WTC11 (cell line): ENCODE results near the gene CFAP74. TPM values are rescaled to one million over a fixed set of nuclear protein-coding genes. Genes with fewer than 3 reads are reported as not detected.

Experiments used
- ATAC-seq: fragments of 200-7000 bp; cut with Tn5 transposase; 2 replicates; pipeline ENCODE4 v1.10.0; 2021; ENCODE audit warnings: mild to moderate bottlenecking, moderate library complexity
- CTCF ChIA-PET: fragments of 300-600 bp; sonication (Branson Sonifier 250); formaldehyde crosslinking; loops from one replicate; lab custom pipeline; 2021; ENCODE audit warnings: antibody characterized with exemption; lab: Charles Lee
- POLR2A ChIA-PET: fragments of 350-600 bp; sonication (Branson Sonifier 250); formaldehyde crosslinking; loops from one replicate; lab custom pipeline; 2021; ENCODE audit warnings: antibody characterized with exemption; lab: Charles Lee
- DNase-seq: peaks from one replicate; pipeline ENCODE4 v3.0.0; 2021; ENCODE audit warnings: low spot score
- H3K27ac Mint-ChIP-seq: 2 replicates; pipeline ENCODE4 v1.8.0; 2021; ENCODE audit warnings: mixed read lengths
- H3K27me3 Mint-ChIP-seq: 2 replicates; pipeline ENCODE4 v1.8.0; 2021; ENCODE audit warnings: low read depth, mild to moderate bottlenecking, moderate library complexity, mixed read lengths
- H3K36me3 Mint-ChIP-seq: 2 replicates; pipeline ENCODE4 v1.8.0; 2021; ENCODE audit warnings: mixed read lengths
- H3K4me1 Mint-ChIP-seq: 2 replicates; pipeline ENCODE4 v1.8.0; 2022; ENCODE audit warnings: mixed read lengths
- H3K4me3 Mint-ChIP-seq: 2 replicates; pipeline ENCODE4 v1.8.0; 2021; ENCODE audit warnings: mild to moderate bottlenecking, moderate library complexity, mixed read lengths
- H3K9me3 Mint-ChIP-seq: 2 replicates; pipeline ENCODE4 v1.8.0; 2021; ENCODE audit warnings: mixed read lengths
- ATF1 ChIP-seq: sonication (generic); formaldehyde crosslinking; IDR thresholded peaks from 2 replicates; pipeline ENCODE4 v1.8.1; 2023; ENCODE audit warnings: mild to moderate bottlenecking, moderate library complexity, missing genetic modification reagents
- CTCF ChIP-seq: fragments of 200-600 bp; IDR thresholded peaks from 2 replicates; pipeline ENCODE4 v1.8.0; 2022; ENCODE audit warnings: antibody characterized with exemption
- FOXJ3 ChIP-seq: sonication (generic); formaldehyde crosslinking; IDR thresholded peaks from 2 replicates; pipeline ENCODE4 v1.9.0; 2021; ENCODE audit warnings: missing genetic modification reagents, mild to moderate bottlenecking, borderline replicate concordance
- GABPB1 ChIP-seq: sonication (generic); formaldehyde crosslinking; IDR thresholded peaks from 2 replicates; pipeline ENCODE4 v1.8.1; 2023; ENCODE audit warnings: mild to moderate bottlenecking, missing genetic modification reagents
- GRHL2 ChIP-seq: fragments of 250-450 bp; sonication (Bioruptor Pico); IDR thresholded peaks from 2 replicates; pipeline ENCODE4 v1.8.0; 2022; ENCODE audit warnings: mild to moderate bottlenecking, moderate library complexity; ENCODE audit not compliant: insufficient replicate concordance, severe bottlenecking
- IRF1 ChIP-seq: sonication (generic); formaldehyde crosslinking; IDR thresholded peaks from 2 replicates; pipeline ENCODE4 v1.8.0; 2023; ENCODE audit warnings: missing genetic modification reagents
- KAT7 ChIP-seq: sonication (generic); formaldehyde crosslinking; IDR thresholded peaks from 2 replicates; pipeline ENCODE4 v1.8.1; 2023; ENCODE audit warnings: missing genetic modification reagents, mild to moderate bottlenecking, borderline replicate concordance
- MAX ChIP-seq: sonication (generic); formaldehyde crosslinking; IDR thresholded peaks from 2 replicates; pipeline ENCODE4 v1.8.0; 2022; ENCODE audit warnings: mild to moderate bottlenecking, missing genetic modification reagents
- MLX ChIP-seq: sonication (generic); formaldehyde crosslinking; IDR thresholded peaks from 2 replicates; pipeline ENCODE4 v1.8.1; 2023; ENCODE audit warnings: mild to moderate bottlenecking, missing genetic modification reagents, moderate library complexity
- NFE2L1 ChIP-seq: sonication (generic); formaldehyde crosslinking; IDR thresholded peaks from 2 replicates; pipeline ENCODE4 v1.8.1; 2023; ENCODE audit warnings: missing genetic modification reagents
- SMAD3 ChIP-seq: sonication (generic); formaldehyde crosslinking; IDR thresholded peaks from 2 replicates; pipeline ENCODE4 v1.8.0; 2022; ENCODE audit warnings: missing genetic modification reagents, mild to moderate bottlenecking, borderline replicate concordance
- SP1 ChIP-seq: sonication (generic); formaldehyde crosslinking; conservative IDR thresholded peaks from 2 replicates; pipeline ENCODE4 v1.8.1; 2022; ENCODE audit warnings: missing genetic modification reagents
- TCF7 ChIP-seq: sonication (generic); formaldehyde crosslinking; IDR thresholded peaks from 2 replicates; pipeline ENCODE4 v1.8.0; 2022; ENCODE audit warnings: mild to moderate bottlenecking, low read depth, missing genetic modification reagents, moderate library complexity
- ZBTB21 ChIP-seq: sonication (generic); formaldehyde crosslinking; IDR thresholded peaks from 2 replicates; pipeline ENCODE4 v1.8.1; 2023; ENCODE audit warnings: mild to moderate bottlenecking, missing genetic modification reagents, borderline replicate concordance
- ZMAT4 ChIP-seq: fragments of 250-450 bp; sonication (Bioruptor Pico); IDR thresholded peaks from 2 replicates; pipeline ENCODE4 v1.9.0; 2021; ENCODE audit warnings: mild to moderate bottlenecking
- ZNF121 ChIP-seq: sonication (generic); formaldehyde crosslinking; IDR thresholded peaks from 2 replicates; pipeline ENCODE4 v1.8.0; 2023; ENCODE audit warnings: missing genetic modification reagents
- ZNF138 ChIP-seq: sonication (generic); formaldehyde crosslinking; conservative IDR thresholded peaks from 2 replicates; pipeline ENCODE4 v1.8.1; 2022; ENCODE audit warnings: mild to moderate bottlenecking, moderate library complexity, missing genetic modification reagents
- total RNA-seq: library from RNA; stranded (reverse); gene quantifications from 3 replicates; pipeline ENCODE4 v1.2.3, GENCODE V29; 2021
- TF ChIP-seq, protein P1 (sequence below): sonication (generic); formaldehyde crosslinking; IDR thresholded peaks from 2 replicates; pipeline ENCODE4 v1.8.1; 2023; ENCODE audit warnings: mild to moderate bottlenecking, moderate library complexity, missing genetic modification reagents
- TF ChIP-seq, protein P2 (sequence below): sonication (generic); formaldehyde crosslinking; IDR thresholded peaks from 2 replicates; pipeline ENCODE4 v1.8.1; 2023; ENCODE audit warnings: mild to moderate bottlenecking, missing genetic modification reagents

Gene CFAP74
- total RNA-seq, 1 experiment from 2014 or later, result 0.35 TPM

- TF ChIP-seq NFE2L1 (no peak), ZNF138 (CRISPR knock-in tag) (no peak), ATF1 (CRISPR knock-in tag) (no peak)
Measured at GRCh38 chr1:1946540-1946939, 57.0 kb downstream of the CFAP74 start (continued).

DNA sequence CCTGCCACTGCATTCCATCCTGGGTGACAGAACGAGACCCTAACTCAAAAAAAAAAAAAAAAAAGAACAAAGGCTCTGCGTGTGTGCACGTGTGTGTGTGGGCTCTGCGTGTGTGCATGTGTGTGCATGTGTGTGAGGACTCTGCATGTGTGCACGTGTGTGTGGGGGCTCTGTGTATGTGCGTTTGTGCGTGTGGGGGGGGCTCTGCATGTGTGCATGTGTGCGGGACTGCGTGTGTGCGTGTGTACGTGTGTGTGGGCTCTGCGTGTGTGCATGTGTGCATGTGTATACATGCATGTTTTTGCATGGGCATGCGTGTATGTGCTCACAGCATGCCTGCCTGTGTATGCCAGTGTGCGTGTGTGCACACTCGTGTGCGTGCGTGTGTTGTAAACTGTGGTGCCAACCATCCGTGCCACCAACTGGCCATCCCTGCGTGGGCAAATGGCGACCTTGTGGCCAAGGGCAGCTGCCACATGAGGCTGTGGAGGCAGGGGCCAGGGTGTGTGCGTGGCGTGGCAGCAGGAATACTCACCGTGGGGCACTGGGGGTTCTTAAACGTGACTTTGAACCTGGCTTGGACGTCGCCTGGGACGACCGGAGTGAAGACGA is 57.7 kb downstream of the CFAP74 start:
- peaks cover 3% of the 10 kb centered on the region for H3K9me3 Mint-ChIP-seq
- no peak for DNase-seq
- TF ChIP-seq KAT7 (CRISPR knock-in tag), result no peak
- TF ChIP-seq ZBTB21 (CRISPR knock-in tag), result no peak
- TF ChIP-seq GRHL2, result no peak
- TF ChIP-seq TCF7 (CRISPR knock-in tag), result 0 out of 2 replicates have a peak, but pooled peaks have one; percentile 20
- TF ChIP-seq, protein P1, sequence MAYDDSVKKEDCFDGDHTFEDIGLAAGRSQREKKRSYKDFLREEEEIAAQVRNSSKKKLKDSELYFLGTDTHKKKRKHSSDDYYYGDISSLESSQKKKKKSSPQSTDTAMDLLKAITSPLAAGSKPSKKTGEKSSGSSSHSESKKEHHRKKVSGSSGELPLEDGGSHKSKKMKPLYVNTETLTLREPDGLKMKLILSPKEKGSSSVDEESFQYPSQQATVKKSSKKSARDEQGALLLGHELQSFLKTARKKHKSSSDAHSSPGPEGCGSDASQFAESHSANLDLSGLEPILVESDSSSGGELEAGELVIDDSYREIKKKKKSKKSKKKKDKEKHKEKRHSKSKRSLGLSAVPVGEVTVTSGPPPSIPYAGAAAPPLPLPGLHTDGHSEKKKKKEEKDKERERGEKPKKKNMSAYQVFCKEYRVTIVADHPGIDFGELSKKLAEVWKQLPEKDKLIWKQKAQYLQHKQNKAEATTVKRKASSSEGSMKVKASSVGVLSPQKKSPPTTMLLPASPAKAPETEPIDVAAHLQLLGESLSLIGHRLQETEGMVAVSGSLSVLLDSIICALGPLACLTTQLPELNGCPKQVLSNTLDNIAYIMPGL, result no peak
- TF ChIP-seq GABPB1 (CRISPR knock-in tag), result no peak
- TF ChIP-seq, all 79 proteins: peak for 1
- peaks cover 4% of the 10 kb centered on the region; the same call in 1 of the 2 replicates for H3K4me1 Mint-ChIP-seq
- ChIA-PET CTCF (interaction anchor here (0.7 to 4.3 kb wide), 4 partner anchors 14 to 101 kb away, joined by 3 to 80 read pairs (median 25); no protein-coding TSS in a partner anchor), POLR2A (no interaction called here)
- H3K27ac Mint-ChIP-seq, result no peak overlapping the region
- no peak for ATAC-seq
- no peaks in the 10 kb centered on the region for H3K36me3 Mint-ChIP-seq
- no peaks in the 10 kb centered on the region for H3K27me3 Mint-ChIP-seq
- no peak overlapping the region for H3K4me3 Mint-ChIP-seq

DNA sequence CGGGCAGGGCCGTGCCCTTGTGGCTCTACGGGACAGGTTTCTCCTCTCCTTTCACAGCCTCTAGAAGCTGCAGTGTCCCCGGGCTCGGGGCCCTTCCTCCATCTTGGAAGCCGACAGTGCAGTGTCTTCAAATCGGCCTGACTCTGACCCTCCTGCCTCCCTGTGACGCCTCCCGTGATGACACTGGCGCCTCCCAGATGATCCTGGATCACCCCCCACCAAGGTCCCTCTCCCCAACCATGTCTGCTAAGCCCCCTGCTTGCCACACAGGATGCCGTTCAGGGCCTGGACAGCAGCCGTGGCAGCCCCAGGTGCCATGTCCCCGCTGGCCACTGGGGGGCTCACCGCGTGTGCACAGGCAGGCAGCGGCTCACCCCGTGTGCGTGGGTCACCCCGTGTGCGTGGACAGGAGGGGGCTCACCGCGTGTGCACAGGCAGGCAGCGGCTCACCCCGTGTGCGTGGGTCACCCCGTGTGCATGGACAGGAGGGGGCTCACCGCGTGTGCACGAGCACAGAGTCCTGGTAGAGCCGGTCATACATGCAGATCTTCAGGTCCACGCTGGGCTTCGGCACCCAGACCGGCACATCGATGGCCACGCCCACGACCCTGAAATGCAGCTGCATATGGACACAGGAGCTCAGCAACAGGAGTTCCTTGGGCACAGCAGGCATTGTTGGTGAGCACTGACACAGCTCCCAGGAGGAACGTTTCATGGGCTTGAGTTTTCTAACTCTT is 59.6 kb downstream of the CFAP74 start:
- Mint-ChIP-seq H3K9me3 (no peaks in the 10 kb centered on the region), H3K4me1 (peaks cover 4% of the 10 kb centered on the region; the same call in 1 of the 2 replicates), H3K4me3 (peak overlapping the region; percentile 43), H3K36me3 (no peaks in the 10 kb centered on the region), H3K27ac (no peak overlapping the region; the same call in 1 of the 2 replicates), H3K27me3 (no peaks in the 10 kb centered on the region)
- ATAC-seq (peak; percentile 94), DNase-seq (peak; percentile 85)
- ChIA-PET CTCF (interaction anchor here (0.6 to 4.3 kb wide), 38 partner anchors 8 to 231 kb away, joined by 3 to 80 read pairs (median 4); partner anchors contain the start of genes CALML6, GABRD and PRKCZ), POLR2A (interaction anchor here (0.5 kb wide), 1 partner anchor 99 kb away, joined by 3 read pairs; no protein-coding TSS in a partner anchor)
- TF ChIP-seq GRHL2 (no peak), MLX (no peak; the same call in 1 of the 2 replicates), SMAD3 (CRISPR knock-in tag) (no peak), IRF1 (CRISPR knock-in tag) (0 out of 2 replicates have a peak, but pooled peaks have one; percentile 28), SP1 (peak; percentile 40; the same call in 1 of the 2 replicates), CTCF (peak; percentile 91), MAX (CRISPR knock-in tag) (no peak), ZMAT4 (no peak), ZNF121 (CRISPR knock-in tag) (0 out of 2 replicates have a peak, but pooled peaks have one; percentile 18), FOXJ3 (no peak)
- TF ChIP-seq, protein P1, result peak; percentile 94; the same call in 1 of the 2 replicates
- TF ChIP-seq, protein P2, sequence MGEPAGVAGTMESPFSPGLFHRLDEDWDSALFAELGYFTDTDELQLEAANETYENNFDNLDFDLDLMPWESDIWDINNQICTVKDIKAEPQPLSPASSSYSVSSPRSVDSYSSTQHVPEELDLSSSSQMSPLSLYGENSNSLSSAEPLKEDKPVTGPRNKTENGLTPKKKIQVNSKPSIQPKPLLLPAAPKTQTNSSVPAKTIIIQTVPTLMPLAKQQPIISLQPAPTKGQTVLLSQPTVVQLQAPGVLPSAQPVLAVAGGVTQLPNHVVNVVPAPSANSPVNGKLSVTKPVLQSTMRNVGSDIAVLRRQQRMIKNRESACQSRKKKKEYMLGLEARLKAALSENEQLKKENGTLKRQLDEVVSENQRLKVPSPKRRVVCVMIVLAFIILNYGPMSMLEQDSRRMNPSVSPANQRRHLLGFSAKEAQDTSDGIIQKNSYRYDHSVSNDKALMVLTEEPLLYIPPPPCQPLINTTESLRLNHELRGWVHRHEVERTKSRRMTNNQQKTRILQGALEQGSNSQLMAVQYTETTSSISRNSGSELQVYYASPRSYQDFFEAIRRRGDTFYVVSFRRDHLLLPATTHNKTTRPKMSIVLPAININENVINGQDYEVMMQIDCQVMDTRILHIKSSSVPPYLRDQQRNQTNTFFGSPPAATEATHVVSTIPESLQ (CRISPR knock-in tag), result no peak
